Activated CD4-positive, alpha-beta T cell treated with anti-CD3 and anti-CD28 coated beads, Interleukin-2, amount 50 U/mL, for 16 hours (primary cell): ENCODE results near the gene TRAIP.
A peak's percentile ranks its signal among the peaks of the same experiment; 100 is the strongest.
"Not testable (repeated sequence)": the region's sequence is repeated elsewhere in the genome, so short reads cannot be mapped to it uniquely, and the experiment has no call there.

ENCODE experiments used
- DNase-seq: peaks from one replicate; pipeline ENCODE4 v3.0.0-alpha.2; 2020

TRAIP gene

GRCh38 chr3:49872801-49873281, 16.5 kb upstream of the TRAIP start:
- peak; percentile 33 for DNase-seq

GRCh38 chr3:49871531-49872153, 15.3 kb upstream of the TRAIP start:
- no peak for DNase-seq

DNA sequence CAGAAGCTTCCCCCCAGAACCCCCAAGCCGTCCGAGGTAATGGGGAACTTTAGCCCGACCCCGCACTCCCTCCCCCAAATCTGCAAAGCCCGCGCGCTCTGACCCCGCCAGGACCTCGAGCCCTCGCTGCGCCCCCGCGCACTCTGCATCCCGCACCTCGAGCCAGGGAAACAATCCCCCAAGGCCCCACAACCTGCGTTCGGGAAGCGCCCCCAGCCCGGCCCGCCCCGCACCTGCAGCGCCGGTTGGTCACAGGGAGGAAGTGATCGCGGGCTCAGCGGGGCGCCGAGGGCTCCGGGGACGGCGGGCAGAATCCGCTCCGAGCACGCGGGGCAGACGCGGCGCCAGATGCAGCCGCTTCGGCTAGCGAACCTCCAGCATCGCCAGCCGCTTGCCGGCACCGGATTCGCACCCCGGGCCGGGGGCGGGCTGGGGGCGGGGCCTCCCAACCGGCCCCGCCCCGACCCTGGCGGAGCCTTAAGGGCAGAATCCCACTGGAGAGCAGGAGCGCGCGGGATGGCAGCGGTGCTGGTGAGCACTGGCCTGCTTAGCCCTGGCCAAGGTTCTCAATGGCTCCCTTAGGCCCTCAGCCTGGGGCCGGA, 13.3 kb upstream of the TRAIP start, which contains the start of gene CAMKV:
TSS of gene CAMKV (minus strand) at position 382 of the 602 bp plus-strand sequence. CDS start 7,518 bp downstream, outside the sequence.
- DNase-seq = peak; percentile 24

DNA sequence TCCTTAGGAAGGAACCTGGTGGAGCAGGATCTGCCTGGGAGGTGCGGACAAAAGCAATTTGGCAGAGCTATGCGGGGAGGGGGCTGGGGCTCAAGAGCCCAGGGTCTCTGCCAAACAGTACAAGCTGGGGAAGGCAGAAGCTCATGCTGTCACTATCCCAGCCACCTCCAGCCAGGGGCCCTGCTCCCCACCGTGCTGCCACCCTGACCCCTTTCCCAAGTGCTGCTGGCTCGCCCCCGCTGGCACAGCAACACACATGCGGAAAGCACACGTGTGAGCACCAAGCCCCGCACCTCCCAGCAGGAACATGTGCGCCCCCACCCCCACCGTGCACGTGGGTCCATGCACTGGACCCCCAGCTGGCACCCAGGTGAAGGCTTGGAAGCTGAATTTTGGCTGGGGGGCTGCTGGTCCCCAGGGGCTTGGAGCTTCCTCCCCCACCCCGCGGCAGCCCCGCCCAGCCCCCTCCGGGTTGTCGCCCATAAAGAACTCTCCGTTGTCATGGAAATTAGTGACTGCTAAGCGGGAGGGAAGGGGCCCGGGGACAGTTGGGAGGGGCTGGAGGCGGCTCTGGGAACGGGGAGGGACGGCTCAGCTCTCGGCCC, 12.6 kb upstream of the TRAIP start:
- DNase-seq = no peak

- peak; percentile 13 for DNase-seq
Measured at GRCh38 chr3:49867871-49868321, 11.5 kb upstream of the TRAIP start.

- no peak for DNase-seq
Measured at GRCh38 chr3:49867400-49867799, 11.0 kb upstream of the TRAIP start.

- no peak for DNase-seq
Measured at GRCh38 chr3:49865198-49865784, 8.9 kb upstream of the TRAIP start.

- no peak for DNase-seq
Measured at GRCh38 chr3:49864505-49864904, 8.1 kb upstream of the TRAIP start.

GRCh38 chr3:49859576-49860305, 3.4 kb upstream of the TRAIP start:
- no peak for DNase-seq

DNA sequence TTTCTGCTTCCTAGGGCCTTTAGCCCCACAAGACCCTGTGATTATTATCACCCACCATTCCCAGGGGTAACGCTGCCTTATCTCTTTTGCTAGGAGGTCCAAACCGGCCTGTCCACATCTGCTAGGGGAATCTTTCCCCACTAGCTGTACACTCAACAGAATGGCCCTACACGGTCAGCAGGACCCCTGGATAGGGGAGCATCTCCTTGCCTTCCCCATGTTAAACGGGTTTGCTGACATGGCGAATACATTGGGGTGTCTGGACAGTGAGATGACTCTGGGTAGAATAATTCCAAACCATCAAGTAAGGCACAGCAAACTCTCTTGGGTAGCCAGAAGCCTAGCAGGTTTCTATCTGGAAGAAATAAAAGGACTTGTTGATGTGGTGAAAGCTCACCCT, 702 bp downstream of the TRAIP start:
- no peak for DNase-seq

DNA sequence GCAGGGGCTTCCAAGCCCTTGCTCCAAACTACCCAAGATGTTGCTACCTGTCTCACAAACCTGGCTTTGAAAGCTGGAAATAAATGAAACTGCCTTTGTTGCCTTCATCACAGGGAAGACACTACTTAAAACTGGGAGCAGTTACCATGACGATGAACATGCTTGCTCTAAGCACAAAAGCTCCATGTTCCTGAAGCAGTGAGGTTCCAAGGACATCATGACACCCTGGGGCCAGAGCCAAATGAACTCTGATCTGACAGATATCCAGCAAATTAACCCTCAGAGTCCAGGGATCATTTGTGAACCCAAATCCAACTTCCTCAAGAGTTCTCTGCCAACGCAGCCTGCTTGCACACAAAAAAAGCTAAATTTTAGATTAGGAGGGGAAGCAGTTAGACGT, 10.7 kb downstream of the TRAIP start:
- no peak for DNase-seq

DNA sequence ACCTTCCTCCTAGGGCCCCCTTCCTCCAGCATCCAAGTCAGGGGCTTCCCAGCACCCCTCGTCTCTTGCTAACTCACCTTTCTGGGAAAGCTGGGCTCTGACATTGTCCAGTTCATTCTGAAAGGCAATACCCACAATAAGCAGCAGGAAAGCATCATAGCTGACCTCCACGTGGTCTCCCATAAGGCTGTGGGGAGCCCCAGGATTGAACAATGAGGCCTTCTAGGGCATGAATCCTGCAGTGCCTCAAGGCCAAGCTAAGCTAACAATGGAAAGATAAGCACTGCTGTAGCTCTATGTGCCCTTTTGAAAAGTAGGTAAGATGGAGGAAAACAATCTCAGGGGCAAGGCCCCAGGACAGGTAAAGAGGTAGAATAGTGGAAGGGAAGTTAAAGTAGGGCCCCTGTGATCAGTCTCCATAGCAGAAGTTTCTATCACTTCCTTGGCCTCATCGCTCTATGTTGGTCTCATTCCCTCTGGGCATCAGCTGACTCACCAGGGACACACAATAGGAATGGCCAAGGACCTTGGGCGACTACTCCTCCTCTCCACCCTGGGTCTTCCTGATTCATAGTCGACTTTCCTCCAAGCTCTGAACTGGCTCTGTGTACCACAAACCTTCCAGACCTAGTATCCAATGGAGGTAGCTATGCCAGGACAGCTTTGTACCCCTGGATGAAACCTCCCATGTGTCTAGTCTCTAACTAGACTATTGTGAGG, 11.7 kb downstream of the TRAIP start:
- no peak for DNase-seq

- DNase-seq = no peak
Measured at GRCh38 chr3:49842843-49843517, 13.4 kb downstream of the TRAIP start.

DNA sequence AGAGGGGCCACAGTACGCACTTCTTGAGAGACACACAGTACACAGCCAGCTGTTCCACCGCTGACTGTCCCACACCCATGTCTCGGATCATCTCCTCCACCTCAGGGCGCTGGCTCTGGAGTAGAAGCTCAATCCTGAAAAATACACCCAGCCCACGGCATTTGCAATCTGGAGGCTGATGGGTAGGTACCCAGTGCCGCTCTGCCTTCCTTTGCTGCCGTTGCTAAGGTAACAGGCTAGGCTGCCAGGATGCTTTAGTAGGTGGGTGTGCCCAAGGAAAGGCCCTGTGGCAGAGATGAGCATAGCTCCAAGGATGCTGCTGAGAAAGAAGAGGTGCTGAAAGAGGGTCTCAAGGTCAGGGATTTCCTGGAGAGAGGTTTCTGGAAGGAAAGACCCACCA, 14.6 kb downstream of the TRAIP start:
- DNase-seq = no peak

GRCh38 chr3:49841126-49841696, 15.2 kb downstream of the TRAIP start:
- DNase-seq = no peak

DNA sequence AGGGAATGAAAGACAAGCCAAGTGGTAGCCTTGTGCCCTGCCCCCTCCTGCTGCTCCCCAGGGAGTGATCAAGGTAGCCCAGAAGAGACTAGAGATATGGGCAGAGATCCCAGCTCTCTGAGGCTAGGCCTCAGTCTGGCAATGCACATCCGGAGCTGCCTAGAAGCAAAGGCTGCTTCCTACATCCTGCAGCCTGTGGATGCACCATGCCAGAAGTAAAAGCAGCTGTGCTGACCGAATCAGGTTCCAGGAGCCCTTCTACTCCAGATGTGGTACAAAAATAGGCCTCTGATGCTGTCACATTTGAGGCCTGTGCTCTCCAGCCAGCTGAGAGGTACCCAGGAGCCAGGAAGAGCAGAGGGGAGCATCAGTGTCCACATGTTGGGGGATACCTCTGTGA, 16.0 kb downstream of the TRAIP start:
- DNase-seq = no peak

DNA sequence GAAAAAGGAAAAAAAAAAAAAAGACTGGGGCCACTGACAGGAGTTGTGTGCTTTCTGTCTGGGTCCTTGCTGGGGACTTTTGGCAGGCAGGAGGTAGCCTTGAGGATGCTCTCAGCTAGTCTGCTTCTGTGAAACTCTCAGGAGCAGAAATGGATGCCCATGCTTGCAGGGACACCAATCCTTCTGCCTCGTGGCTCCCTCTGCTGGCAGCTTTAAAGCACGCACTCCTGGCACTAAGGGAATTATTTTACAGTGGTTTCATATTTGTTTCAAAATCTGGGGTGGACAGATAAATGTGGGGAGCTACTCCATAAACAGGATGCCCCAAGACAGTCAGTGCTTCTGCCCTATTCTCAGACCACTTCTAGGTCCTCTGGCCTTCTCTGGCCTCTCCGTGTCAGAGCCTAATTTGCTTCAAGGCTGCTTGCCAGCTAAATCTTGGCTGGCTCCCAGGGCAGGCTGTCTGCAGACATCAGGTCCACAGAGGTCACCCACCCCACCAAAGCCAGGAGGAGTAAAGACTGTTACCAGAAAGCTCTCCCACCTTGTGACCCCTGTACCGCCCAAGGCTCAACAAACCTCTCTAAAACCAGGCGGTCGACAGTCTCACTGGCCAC, 17.1 kb downstream of the TRAIP start:
- peak; percentile 77 for DNase-seq

DNA sequence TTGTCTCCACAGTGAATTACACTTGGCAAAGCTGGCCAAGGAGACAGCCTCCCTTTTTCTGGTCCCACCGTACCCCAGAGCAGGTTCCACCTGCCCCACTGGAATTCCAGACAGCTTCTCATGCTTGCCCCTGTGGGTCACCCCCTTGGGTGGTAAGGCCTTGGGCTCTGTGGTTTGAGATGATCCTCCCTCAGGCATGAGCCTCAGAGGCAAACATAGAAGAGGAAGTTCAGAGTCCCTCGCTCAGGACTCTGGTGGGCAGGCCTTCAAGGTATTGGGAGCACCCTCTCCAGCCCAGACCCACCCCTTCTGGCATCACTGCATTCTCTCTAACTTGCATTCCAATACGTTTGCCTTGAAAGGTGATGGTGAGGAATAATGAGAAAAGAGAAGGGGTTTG, 25.0 kb downstream of the TRAIP start:
- DNase-seq = no peak

DNA sequence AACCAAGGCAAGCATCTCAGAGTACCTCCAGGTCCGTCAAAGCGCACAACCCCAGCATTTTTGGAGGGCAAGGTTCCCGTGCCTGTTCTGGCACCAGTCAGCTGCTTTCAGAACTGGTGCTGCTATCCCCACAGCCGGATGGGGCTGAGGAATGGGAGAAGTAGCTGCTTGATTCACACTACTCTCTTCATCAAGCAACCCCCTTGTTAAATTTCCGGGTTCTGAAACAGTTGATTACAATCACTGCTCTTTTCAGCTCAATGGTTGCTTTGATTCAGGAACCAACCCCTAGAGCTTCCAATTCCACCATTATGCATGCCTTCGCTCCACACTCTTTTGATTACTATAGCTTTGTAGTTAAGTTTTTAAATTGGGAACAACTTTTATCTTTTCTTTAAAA, 30.3 kb downstream of the TRAIP start:
- no peak for DNase-seq

GRCh38 chr3:49823131-49823530, 33.2 kb downstream of the TRAIP start:
- DNase-seq = not testable (repeated sequence)
